GM21717 (cell line): ENCODE results near the gene NRG2.

Experiments
- ATAC-seq: cut with Tn5 transposase; IDR thresholded peaks from one replicate; pipeline ENCODE4 v1.9.1; 2021; ENCODE audit warnings: mild to moderate bottlenecking, moderate library complexity; ENCODE audit not compliant: unreplicated experiment

Gene NRG2

DNA sequence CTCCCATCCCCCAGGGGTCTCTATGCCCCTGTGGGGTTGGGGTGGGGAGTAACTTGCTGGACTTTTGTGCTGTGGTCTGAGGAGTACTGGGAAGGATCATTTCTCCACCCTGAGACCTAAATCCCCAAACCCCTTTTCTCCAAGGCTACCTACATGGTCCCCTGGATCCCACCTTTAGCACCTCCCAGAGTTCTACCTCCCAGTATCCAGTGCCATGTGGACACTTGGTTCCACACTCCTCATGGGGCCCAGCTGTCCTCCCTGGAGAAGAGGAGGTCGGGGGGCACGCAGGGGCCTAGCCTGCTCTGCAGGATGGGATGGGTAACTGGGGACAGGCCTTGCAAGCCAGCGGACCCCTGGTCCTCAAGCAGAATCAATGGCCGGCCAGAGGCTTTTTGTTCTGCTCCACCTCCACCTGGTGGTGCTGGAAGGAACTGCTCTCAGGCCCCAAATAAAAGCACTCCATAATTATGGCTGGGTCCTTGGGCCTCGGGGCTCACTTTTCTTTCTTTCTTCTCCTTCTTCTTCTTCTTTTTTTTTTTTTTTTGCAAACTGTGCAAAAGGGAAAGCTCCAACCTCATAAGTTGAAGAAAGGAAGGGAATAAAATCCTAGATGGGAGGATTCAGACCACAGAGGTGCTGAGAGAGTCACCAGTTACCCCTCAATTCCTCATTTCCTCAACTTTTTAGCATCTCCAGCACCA, 179.1 kb downstream of the NRG2 start:
- no peak for ATAC-seq

- ATAC-seq = no peak
These were observed 179.7 kb downstream of the NRG2 start for GRCh38 chr5:139863361-139863760.

DNA sequence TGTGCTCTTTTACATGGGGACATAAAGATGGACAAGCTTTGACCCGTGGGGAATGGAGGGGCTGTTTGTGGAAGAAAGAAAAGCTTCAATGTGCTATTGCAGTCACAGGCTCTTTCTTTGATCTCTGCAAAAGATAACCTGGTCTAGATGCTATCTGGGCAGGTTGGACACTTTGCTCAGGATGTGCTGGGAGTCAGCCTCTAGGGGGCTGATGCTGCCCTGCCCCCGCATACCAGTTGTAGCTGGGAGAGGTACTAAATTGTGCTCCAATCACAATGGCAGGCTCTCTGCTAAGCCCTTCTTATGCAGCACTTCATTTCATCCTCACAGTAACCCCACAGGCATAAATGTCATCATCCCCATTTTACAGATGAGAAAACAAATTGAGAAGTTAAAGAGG, 180.3 kb downstream of the NRG2 start:
- ATAC-seq = no peak

- ATAC-seq = no peak
These were observed 180.8 kb downstream of the NRG2 start for GRCh38 chr5:139862313-139862712.

DNA sequence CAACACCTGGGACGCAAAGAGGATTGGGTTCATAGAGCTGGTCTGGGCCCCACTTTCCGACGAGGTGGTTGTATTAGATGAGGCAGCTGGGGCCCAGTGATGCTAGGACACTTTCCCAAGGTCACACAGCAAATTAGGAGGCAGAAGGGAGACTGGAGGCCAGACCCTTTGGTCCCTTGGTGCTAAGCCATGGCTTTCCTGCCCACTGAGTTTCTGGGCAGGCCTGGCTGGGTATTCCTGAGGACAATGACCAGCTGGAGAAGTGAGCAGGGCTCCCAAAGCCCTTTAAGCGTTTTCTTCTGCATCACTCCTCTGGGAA, 181.3 kb downstream of the NRG2 start:
- ATAC-seq = no peak

DNA sequence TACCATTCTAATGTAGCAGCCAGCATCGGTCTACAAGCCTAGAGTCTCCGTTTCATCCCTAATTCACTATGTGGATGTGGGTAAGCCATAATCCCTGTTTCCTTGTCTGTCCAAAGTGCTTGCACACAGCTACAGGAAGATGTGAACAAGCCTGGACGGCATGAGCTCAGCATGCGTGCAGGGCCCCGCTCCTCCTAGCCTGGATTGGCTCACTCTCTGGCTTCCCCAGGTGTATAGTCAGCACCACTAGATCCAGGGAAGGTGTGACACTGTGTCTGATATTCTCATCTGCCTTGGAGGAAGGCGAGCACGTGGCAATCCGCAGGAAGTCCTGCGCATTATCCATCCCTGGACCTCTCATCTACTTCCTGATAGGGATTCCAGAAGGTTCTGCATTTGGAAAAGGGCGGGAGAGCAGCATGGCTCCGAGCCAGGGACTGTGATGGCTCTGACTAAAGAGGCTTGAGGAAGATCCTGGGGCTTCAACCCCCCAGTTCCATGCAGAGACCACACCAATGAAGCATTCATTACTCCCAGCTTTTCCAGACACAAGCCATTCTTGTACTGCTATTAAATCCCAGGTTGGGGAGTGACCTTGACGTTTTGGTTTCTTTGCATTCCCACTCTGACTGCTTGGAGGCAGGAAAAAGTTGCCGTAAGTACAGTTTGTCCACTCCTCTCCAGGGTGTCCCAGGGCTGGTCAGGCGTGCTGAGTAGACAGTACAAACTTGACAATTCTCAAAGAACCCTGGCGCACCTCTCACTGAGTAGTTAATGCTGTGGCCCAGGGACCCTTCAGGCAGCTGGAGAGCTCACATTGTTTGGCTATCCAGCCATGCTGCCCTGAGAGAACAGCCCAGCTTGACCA, 181.8 kb downstream of the NRG2 start:
- no peak for ATAC-seq

GRCh38 chr5:139859013-139859412, 184.1 kb downstream of the NRG2 start:
- no peak for ATAC-seq

GRCh38 chr5:139856714-139857113, 186.4 kb downstream of the NRG2 start:
- ATAC-seq = no peak

DNA sequence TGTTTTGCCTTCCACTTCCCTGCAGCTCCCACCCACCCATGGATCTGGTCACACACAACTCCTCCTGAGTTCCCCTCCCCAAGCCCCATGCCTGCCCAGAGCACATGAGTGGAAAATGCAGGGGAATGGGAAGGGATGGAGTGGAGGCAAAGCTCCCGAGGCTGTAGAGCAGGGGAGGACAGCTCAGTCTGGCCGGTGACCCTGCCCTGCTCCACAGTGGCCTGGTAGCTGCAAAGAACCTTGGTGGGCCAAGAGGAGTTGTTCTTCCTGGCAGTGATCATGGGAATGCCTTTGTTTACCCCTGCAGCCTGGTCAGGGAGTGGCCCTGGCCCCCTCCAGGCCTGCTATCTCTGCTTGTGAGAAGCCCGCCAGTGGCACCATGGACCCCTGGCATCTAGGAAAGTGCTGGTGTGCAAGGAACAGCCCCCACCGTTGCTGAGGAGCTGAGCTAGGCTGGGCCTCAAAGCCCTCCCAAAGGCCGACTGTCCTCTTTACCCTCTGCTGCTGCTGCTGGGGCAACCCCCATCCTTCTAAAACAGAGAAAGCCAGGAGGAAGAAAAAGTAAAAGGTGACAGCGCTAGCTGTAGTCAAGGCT, 187.1 kb downstream of the NRG2 start:
- no peak for ATAC-seq

DNA sequence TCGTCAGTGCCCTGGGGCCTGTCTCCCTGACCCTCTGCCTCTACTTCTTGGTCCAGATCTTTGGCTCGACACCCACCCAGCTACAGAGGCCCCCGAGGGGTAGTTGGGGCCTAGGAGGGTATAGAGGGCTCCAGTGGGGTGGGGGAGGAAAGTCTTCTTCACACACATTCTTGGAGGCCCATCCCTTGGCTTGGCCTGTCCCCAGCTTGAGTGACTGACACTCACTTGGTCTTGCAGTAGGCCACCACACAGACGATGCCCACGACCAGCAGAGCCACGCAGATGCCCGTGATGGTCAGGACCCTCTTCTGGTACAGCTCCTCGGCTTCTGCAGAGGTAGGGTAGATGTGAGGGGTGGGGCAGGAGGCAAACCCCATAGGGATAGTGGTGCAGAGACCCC, 187.6 kb downstream of the NRG2 start:
- ATAC-seq = no peak

DNA sequence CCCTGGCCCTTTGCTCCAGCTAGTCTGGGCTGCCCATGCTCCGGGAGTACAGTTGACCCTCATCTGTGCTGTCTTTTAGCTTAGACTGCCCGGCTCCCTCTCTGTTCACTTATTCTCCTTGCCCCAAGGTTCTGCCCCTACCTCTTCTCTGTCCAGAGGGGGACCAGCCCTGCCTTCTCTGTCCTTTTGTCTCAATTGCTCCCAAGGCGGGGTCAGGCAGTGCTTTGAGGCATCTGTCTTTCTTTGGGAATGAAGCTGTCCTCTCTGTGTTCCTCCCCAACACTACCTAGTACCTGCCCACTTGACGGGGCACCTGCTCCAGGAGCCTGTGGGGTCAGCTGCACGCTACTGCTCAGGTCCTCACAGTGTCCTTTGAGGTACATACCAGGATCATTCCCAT, 188.1 kb downstream of the NRG2 start:
- no peak for ATAC-seq

- no peak for ATAC-seq
These were observed 189.0 kb downstream of the NRG2 start for GRCh38 chr5:139854029-139854605.

- ATAC-seq = no peak
These were observed 190.4 kb downstream of the NRG2 start for GRCh38 chr5:139852696-139853095.

GRCh38 chr5:139851558-139851957, 191.5 kb downstream of the NRG2 start:
- no peak for ATAC-seq

GRCh38 chr5:139850423-139851016, 192.6 kb downstream of the NRG2 start:
- no peak for ATAC-seq

- no peak for ATAC-seq
These were observed 193.2 kb downstream of the NRG2 start for GRCh38 chr5:139849942-139850341.

DNA sequence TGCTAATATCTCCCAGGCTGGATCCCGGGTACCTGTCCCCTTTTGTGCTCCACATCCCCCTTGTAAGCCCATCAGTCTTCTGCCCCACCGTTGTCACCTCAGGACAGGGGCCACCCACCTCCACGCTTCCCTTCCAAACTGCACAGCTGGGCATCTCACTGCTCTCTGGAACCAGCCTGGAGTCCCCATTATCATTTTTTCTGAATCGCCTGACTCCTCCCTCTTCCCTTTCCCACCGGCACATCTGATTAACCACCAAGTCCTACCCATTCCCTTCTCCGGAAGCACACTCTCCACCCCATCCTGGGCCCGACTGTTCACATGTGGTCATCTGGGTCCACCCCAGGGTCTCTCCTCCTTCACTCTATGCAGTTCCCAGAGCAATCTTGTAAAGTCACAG, 193.6 kb downstream of the NRG2 start:
- ATAC-seq = no peak

DNA sequence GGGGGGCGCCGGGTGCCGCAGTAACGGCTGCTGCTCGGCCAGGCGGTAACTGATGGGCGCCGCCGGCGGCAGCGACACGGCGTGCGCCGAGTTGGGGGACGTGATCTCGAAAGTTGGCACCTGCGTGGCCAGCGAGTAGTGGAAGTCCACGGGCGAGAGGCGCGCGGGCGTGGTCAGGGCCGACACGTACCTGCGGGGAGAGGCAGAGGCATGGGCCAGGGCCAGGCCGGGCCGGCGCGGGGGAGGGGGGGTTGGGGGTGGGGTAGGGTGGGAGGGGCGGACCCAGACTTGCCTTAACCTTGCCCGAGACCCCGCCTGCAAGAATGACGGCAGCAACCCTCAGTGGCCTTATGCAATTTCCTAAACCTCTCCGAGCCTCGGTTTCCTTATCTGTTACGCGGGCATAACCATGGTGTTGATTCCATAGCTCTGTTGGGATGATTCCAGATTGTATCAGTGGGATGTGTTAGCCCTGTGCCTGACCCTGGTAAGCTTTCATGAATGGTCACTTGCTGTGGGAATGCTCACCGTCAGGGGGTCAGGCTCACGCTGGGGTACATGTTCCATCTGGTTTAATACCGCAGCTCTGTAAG, 194.5 kb downstream of the NRG2 start:
- ATAC-seq = peak; percentile 10

- ATAC-seq = peak; percentile 44
These were observed 195.2 kb downstream of the NRG2 start for GRCh38 chr5:139847790-139848507.

GRCh38 chr5:139847091-139847490, 196.0 kb downstream of the NRG2 start:
- ATAC-seq = no peak
